NCI-H187 (cell line): ENCODE data around the gene CIT.

Source experiments
- DNase-seq, 2 experiments: peaks; one replicate each; lab custom pipeline; 2025; lab: John Stamatoyannopoulos, UW

Gene CIT

DNA sequence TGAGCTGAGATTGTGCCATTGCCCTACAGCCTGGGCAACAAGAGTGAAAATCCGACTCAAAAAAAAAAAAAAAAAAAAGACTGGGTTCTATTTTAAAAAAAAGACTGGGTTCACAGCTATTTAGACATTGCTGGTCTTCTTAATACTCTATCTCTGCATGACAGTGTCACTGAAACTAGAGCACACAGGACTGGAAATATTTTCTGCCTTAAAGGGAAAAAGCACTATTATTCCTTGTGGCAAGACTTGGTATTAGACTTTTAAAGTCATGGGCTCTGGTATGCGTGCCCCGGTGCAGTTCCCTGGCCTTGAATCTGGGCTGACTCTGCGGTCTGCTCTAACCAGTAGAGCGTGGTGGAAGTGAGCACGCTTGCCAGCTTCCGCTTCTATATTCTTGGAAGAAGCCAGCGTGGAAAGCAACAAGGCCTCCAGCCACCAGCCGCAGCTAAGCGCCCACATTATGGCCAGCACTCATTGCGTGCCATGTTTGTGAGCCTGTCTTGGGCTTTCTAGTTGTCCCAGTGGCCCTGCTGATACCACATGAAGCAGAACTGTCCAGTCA is 177.8 kb downstream of the CIT start:
- DNase-seq: no peak

DNA sequence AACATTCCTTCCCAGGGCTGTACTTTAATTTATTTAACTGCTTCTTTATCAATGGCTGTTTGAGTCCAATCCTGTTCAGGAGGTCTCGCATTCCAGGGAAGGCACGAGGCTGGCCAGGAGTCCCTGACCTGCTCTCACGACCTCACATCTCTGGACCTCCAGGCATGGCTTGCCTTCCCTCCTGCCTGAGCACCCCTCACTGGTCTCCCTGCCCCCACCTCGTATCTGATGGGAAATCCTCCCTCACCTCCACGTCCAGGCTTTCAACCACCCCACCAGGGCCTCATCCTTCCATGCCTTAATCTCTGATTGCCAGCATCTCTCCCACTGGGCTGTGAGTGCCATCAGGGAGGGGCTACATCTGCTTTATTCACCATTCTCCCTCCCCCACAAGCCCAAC is 180.2 kb downstream of the CIT start:
- no peak for DNase-seq

DNA sequence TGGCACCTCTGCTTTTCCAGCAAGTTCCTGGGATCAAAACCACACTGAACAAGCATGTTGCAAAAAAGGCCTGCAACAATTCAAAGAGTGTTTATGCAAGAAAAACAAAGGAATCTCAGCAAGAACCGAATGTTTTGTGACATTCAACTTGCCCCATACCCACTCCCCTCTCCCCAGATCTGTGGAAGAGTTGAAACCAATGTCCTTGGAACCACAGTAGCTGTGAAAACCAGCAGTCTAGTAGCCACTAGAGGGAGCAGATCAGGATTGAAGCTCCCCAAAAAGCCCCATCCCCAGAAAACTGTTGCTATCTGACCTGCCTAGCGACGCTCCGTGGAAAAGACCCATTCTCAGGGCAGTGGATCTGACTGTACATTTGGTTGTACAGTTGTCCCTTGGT is 182.1 kb downstream of the CIT start:
- DNase-seq: no peak

DNA sequence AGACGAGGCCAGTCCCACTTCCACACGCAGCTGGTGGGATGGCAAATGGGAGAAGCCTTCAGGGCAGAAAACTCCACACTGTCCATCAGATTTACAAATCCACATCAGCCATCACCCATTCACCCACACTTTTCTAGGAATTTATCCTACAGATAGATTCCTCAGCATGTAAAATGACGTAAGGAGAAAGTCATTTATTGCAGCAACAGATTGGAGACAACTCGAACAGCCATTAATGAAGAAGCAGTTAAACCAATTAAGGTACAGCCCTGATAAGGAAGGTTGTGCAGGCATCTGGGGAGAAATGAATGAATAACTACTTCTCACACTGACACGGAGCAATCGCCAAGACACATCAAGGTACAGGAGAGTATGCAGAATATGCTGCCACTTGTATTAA is 183.0 kb downstream of the CIT start:
- DNase-seq: no peak

DNA sequence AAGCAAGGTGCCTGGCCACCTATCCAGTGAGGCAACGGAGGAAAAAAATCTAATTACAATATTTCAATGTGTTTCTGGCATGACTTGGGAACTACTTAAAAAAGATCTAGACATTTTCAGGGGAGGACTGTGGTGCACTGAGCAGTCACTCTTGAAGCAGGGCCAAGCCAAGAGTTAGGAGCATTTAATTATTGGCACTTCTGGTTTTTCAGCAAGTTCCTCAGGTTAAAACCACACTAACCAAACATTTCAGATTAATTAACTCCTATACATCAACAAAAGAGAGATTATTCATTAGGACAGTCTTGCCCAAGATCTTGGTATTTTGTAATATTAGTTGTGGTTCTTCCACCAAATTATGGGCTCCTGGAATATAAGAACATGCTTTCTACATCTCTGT is 183.6 kb downstream of the CIT start:
- DNase-seq: no peak

DNA sequence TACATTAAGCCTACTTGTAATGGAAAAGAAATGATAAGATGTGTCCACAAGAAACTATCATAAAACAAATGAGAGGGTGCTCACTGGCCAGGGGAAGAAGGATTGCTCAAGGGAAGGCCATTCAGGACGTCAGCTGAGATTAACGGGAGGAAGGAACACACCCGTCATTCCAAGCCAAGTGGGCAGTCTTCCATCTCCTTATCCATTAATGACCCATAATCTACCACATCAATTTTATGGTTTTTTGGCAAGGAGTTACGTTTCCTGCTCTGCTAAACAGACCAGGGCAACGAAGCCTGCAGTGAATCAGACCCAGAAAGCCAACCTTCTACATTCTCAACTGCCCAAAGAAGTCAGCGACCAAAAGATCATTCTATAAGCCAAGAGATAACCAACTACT is 184.1 kb downstream of the CIT start:
- DNase-seq: no peak

DNA sequence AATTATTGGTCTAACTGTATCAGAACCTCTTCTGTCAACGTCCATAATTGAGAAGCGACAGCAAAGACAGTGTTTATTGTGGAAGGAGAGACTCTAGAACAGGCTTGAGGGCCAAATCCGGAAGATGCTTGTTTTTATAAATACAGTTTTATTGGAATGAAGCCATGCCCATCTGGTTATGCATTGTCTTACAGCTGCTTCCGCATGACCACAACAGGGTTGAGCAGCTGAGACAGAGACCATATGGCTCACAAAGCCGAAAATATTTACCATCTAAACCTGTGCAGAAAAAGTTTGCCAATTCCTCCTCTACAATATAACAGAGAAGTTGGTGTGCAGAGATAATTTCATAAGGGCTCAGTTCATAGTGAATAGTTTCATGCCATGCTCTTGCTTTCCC is 184.7 kb downstream of the CIT start:
- DNase-seq: no peak

DNA sequence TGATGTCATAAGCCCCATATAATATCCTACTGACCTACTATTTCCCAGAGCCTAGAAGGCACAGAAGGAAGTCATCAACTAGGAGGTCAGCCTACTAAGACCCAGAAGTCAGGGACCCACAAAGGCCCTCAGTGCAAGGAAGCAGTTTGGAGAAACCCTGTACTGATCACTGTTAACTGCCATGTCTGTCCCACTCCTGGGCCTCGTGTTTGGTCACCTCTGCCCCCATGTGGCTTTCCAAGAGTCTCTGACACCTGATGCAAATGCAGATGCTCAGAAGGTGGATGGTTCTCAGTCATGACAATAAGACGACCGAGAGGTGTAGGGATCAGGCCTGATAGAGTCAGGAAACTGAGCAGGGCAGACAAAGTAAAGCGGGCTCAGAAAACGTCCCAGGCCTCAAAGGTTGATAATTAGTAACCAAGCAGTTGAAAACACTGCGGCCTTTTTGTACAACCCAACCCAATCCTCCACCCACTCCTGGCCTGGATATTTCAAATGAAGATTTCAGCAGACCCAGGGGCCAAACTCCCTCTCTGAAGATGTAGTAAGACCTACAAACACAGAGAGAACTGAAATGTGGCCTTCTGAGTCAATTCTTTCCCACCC is 185.8 kb downstream of the CIT start:
- DNase-seq: no peak

DNA sequence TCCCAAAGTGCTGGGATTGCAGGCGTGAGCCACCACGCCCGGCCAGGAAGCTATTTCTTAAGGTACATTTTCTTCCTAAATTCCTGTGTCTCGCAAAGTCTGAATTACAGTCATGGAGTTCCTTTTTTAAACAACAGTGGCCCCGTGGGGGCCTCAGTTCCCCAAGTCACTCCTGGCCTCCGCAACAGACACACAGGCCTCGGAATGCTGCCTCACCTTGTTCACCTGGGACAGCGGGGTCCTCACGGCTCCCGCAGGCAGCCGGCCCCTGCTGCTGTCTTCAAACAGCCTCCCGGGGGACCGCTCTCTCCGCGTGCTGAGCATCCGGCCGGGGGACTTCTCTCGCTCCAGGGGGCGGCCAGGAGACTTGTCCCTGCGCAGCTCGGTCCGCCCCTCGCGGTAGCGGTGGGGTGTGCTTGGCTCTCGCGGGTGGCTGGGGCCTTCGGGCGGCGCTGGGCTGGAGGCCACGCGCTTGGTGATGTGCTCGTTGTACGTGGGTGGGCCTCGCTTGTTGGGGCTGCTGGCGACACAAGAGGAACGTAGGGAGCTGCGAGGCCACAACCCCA is 187.1 kb downstream of the CIT start:
- DNase-seq: no peak

DNA sequence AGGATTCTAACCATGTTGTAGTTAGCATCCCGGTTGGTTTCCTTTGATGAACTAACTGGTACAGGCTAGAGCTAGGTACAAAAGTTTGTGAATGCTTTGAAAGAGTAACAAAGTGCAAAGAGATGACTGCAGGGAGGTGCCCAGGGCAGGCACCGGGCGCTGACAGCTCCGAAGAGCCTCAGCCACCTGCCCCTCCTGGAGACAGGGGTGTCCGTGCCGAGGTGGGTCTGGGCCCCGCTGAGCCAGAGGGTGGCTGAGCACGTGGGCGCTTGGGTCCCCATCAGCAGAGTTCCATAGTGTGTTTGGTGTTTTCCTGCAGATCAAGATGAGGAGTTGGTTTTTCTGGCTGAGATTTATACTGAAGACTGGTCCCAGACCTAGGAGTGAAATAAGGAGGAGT is 189.2 kb downstream of the CIT start:
- no peak for DNase-seq

DNA sequence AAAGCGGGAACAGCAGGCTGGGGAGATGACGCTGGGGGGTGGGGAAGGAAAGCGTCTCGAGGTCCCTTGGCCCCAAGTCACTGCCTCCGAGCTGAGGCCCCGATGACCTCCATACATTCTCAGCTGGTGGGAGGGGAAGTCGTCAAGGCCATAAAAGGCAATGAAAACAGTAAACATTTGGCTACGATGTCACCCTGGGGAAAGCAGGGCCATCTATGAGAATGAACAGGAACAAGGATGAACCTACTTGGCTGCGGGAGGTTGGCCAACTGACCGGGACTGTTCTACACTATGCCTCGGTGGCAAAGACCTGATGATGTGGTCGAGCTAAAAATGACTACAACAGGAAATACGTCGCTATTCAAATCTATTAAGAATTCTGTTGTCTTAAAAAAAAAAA is 189.7 kb downstream of the CIT start:
- no peak for DNase-seq

DNA sequence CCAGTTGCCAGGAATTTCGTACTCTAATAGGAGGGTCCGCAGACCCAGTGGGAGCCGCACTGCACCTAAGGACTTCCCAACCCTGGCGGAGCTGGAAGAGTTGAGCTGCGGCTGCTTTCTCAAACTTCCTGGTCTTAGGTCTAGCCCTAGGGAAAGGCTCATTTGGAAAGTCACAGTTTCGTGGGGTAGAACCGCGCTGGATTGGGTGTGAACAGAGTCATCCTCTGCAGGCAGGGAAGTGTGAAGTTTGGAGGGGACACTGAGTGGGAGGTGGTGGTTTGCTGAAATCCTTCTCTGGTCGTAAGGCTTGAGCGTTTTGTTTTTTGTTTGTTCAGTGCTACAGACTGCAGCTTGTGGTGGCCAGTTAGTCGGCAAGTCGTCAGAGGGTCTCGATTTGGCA is 190.3 kb downstream of the CIT start:
- DNase-seq: no peak

DNA sequence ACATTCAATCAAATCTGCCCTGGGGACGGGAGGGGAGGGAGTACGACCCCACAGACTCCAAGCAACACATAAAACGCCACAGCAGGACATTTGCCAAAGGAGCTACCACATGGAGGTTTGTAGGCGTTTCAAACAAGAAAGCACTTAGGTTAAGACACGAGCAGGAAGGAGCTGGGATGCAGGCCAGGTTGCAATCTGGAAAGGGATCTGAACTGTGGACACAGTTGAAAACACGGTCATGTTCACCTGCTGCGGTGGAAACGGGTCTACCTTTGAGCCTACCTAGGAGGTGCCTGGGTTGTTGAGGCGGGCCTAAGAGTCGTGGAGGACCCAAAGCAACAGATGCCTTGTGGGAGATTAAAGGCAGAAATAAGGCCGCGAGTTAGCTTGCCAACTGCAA is 190.8 kb downstream of the CIT start:
- DNase-seq: no peak

DNA sequence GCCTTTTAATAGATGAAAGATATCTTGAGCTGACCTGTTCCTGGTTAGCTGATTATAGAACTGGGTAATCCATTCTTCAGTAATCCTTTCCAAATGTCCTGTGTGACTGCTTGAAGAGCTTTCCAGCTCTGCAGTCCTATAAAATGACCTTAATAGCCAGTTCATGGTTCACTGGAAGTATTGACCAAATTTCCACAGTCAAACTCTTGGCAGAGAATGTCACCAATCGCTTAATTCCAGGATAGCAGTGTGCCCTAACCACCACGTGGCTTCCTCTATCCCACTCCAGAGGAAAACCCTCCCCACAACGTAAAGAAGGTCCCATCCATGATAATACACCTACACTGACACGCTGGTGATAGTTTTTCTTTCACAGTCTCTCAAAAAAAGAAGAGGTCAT is 191.7 kb downstream of the CIT start:
- DNase-seq: no peak

DNA sequence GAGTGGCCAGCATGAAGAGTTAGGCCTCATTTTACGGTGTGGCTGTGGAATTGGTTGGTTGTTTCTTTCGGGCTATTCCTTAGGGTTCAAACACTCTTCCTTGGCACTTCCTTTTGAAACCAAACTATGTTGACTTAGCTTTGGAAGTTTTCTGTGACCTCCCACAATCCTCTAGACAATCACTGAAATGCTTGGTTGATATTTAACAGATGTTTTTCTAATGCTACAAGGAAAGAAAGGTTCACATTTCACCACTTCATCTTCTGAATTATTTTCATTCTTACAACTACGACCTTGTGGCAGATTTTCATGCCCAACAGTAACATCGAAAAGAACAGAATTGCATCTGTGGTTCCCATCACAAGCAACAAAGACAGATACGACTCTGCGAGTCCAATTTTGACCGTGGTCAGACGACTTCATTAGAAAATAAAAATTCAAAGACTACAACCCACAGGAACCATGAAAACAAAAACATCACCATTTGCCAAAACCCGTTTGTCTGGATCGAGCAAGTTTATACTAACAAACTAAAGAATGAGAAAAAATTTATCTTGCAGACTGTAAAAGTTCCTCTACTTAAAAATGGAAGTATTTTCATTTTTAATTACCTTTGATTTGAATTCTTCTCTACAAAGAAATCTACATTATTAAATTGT is 192.3 kb downstream of the CIT start:
- DNase-seq: no peak

DNA sequence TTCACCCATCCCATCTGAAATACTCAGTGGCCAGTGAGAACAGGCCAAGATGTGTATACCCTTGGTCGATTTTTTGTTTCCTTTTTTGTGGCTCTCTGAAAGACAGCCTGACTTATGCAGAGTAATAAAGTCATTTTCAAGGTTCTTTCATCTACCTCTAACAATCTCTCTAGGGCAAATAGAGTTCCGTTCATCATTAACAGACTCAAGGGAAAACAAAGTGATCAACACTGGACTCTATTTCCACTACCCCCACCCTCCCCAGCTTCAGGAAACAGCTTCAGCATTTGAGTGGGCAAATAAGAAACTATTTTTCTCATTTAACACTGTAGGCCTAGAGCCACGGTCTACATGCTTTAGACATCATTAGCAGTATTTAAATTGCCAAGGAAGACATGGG is 193.3 kb downstream of the CIT start:
- DNase-seq: no peak

DNA sequence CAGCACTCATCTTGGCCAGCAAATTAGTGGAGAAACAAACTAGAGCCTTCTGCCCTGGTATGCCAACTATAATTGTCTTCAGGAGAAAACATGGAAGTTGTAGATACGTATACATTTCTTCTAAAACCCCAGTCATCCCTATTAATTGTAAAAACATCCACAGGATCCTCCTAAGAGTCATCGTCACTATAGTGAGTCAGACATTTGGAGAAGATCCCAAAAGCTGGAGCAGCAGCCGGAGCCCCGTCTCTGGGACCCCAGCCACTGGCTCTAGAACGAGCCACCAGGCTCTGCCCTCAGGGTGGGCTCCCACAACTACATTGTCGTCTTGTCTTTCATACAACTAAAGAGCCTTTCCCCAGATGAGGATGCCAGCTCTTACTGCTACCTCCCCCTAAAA is 193.7 kb downstream of the CIT start:
- no peak for DNase-seq

DNA sequence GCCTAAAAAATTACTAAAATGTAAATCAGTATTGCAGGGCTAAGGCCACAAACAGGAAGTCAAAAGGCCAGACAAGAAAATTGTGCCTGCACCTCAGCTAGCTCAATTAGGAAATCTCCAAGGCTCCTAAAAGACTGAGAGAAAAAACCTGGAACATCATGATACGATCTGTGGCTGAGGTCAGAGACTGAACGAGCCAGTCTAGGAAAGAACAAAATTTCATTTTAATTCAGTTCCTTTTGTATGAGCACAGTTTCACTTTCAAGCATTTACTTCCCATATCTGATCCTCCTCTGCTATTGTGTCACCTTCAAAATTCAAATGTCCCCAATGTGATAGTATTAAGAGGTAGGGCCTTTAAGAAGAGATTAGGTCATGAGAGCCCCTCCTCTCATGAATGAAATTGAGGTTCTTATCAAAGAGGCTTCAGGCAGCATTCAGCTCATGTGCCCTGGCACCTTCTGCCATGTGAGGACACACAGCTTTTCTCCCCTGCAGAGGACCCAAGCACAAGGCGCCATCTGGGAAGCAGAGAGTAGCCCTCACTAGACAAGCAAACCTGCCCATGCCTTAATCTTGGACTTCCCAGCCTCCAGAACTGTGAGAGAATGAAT is 194.4 kb downstream of the CIT start:
- DNase-seq: no peak

DNA sequence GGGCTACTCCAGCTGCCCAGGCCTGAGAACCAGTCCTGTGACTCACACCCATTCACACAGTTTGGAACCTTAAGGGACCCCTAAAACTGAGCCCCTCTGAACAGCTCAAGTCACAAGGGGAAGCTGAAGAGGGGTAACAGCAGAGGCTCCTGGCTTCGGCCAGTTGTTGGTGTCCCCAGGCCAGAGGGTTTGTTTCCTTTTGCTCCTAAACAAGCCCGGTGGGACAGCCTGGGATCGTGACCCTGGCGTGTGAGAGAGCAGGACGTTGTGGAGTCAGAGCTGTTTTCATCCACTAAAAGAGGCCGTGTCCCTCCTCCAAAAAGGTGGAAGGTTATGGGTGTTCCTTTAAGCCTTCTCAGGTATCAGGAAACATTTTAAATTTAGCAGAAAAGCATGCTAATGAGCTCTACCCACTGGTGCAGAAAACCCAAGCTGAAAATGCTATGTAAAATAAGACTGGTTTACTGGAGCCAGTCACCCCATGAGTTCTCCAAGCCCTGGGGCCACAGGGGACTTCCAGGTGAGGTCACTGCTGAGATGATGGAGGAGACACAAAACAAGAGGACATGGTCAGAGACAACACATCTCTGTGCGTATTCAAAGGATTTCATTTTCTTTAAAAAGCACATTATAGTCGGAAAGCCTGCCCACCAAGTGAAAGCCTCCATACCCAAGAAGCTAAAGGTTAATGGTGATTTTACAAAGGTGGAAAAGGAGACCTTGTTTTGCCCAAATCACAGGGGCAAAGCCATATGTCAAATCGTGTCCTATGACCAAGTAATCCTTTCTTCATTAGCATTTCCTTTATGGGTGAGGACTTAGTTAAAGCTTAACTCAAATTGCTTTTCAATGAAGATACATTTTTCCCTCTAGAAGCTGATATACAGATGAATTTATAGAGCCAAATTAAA is 195.1 kb downstream of the CIT start:
- DNase-seq: no peak

DNA sequence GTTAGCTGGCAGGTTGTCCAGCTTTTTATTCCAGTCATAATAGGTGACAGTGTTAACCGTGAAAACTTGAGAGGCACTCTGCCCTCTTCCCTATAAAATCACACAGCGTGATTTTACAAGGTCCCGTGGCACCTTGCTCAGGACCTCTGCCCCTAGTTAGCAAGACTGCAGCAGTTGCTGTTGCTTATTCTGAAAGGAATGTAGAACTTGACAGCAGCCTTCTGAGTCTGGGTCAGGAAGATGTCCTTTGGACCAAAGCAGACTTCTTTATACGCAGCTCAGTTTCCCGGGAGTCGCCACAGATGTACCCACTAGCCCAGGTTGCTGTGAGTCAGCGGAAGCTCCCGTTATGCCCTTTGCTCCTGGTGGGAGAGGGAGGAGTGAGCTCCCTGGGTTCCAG is 196.0 kb downstream of the CIT start:
- DNase-seq: no peak

DNA sequence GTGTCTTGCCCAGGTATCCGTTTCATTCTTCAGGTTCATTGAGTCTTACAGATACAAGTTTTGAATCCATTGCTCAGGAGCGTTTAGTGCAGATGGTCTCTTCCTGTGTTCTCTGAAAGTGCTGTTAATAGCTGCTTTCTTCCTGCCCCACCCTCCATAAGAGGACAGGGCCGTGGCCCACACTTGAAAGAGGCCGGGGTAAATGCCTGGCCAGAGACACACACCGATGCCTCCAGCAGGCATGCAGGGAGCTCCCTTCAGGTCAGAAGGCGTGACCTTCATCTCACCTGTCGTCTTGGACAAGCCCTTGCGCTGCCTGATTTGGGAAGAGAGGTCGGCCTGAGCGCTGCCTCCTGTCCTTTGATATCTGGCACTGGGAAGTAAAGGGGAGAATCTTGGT is 197.6 kb downstream of the CIT start:
- DNase-seq: no peak

DNA sequence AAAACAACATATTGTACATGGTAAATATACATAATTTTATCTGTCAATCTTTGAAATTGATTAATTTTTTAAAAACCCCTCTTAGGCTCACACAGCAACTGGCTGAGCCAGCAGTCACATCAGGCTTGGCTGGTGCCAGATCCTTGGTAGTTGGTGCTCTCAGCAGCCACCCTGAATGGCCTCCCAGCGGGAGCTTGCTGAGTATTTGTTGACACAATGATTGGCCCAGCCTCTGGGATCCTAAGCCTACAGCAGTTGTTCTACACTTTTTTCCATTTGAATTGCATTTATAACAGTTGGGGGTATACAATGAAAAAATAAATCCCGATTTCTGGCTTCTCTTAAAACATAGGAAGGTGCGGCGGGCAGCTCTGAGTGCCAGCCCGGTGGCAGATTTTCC is 198.0 kb downstream of the CIT start:
- peak; percentile 61 to 86 for DNase-seq
